HCT116 (cell line): Measurements from ENCODE around the gene TNIK. TPM values are rescaled to one million over a fixed set of nuclear protein-coding genes. Genes with fewer than 3 reads are reported as not detected.

Experiments
- ATAC-seq: fragments of 200-7000 bp; cut with Tn5 transposase; 2 replicates; pipeline ENCODE4 v1.9.1; 2020; ENCODE audit warnings: mild to moderate bottlenecking, moderate library complexity
- BruUV-seq: library from RNA; stranded (reverse); fragments of 400-500 nt; replicated peaks from 2 replicates; lab custom pipeline; 2021; lab: Mats Ljungman, UMichigan
- CTCF ChIA-PET: fragments of 300-600 bp; sonication (Branson Sonifier 250); formaldehyde crosslinking; loops from one replicate; lab custom pipeline; 2021; ENCODE audit warnings: antibody characterized with exemption; lab: Charles Lee
- POLR2A ChIA-PET: fragments of 300-600, 350-600 bp; sonication (Branson Sonifier 250); formaldehyde crosslinking; loops from one replicate; lab custom pipeline; 2021; ENCODE audit warnings: antibody characterized with exemption; lab: Charles Lee
- RAD21 ChIA-PET, 2 experiments: fragments of 300-600 bp; sonication (Branson Sonifier 250); formaldehyde crosslinking; loops; one replicate each; lab custom pipeline; 2023; ENCODE audit warnings: low total read pairs in 2 of 2; ENCODE audit not compliant: uncharacterized antibody in 2 of 2, unreplicated experiment in 2 of 2, low non-redundant PET in 1 of 2; lab: Charles Lee
- DNase-seq: peaks from one replicate; pipeline ENCODE4 v3.0.0-alpha.2; 2010; ENCODE audit warnings: low read depth, low spot score
- H2AFZ ChIP-seq: fragments of 200-600 bp; shearing (Covaris generic), sonication (generic); 2 replicates; pipeline ENCODE4 v1.6.1; 2017; ENCODE audit warnings: low read depth, mixed run types, mixed read lengths, antibody characterized with exemption, low read length; ENCODE audit not compliant: poor library complexity, severe bottlenecking
- H3K27ac ChIP-seq: 2 replicates; pipeline ENCODE4 v1.5.1; 2012; ENCODE audit warnings: low read depth, low read length
- H3K27me3 ChIP-seq: fragments of 200-600 bp; sonication (generic); 2 replicates; pipeline ENCODE4 v1.6.1; 2016; ENCODE audit warnings: mixed run types, low read length, mixed read lengths; ENCODE audit not compliant: insufficient read depth
- H3K36me3 ChIP-seq, 2 experiments: fragments of 200-500 bp in 1 of 2; fragments of 200-600 bp in 1 of 2; sonication (Bioruptor generic) in 1 of 2; sonication (generic) in 1 of 2; 2 replicates each; pipeline versions ENCODE4 v1.5.1 to v1.6.1; 2014 to 2016; ENCODE audit warnings: low read length in 2 of 2, inconsistent platforms in 1 of 2, mixed read lengths in 1 of 2, mixed run types in 1 of 2; ENCODE audit not compliant: insufficient read depth in 2 of 2, control insufficient read depth in 1 of 2
- H3K4me1 ChIP-seq, 2 experiments: fragments of 200-600 bp in 1 of 2; sonication (generic) in 1 of 2; 2 replicates each; pipeline versions ENCODE4 v1.5.1 to v1.6.1; 2012 to 2017; ENCODE audit warnings: low read length in 2 of 2, inconsistent platforms in 1 of 2, mild to moderate bottlenecking in 1 of 2, mixed read lengths in 1 of 2, mixed run types in 1 of 2, moderate library complexity in 1 of 2; ENCODE audit not compliant: insufficient read depth in 2 of 2, control insufficient read depth in 1 of 2
- H3K4me2 ChIP-seq: fragments of 200-600 bp; sonication (generic); 2 replicates; pipeline ENCODE4 v1.6.1; 2017; ENCODE audit warnings: mixed run types, low read length, mixed read lengths
- H3K4me3 ChIP-seq, 2 experiments: fragments of 200-600 bp in 1 of 2; sonication (generic) in 1 of 2; replicated peaks in 1 of 2; 2 replicates each; pipeline ENCODE4 v1.5.1; 2011 to 2016; ENCODE audit warnings: low read length in 2 of 2, control low read depth in 1 of 2, low read depth in 1 of 2, mild to moderate bottlenecking in 1 of 2, mixed read lengths in 1 of 2, mixed run types in 1 of 2
- H3K79me2 ChIP-seq: fragments of 200-600 bp; sonication (generic); 2 replicates; pipeline ENCODE4 v1.6.1; 2017; ENCODE audit warnings: mild to moderate bottlenecking, mixed run types, low read length, moderate library complexity, mixed read lengths; ENCODE audit not compliant: insufficient read depth
- H3K9ac ChIP-seq: fragments of 200-600 bp; sonication (generic); 2 replicates; pipeline ENCODE4 v1.6.1; 2016; ENCODE audit warnings: low read length, mixed read lengths
- H3K9me2 ChIP-seq: fragments of 200-600 bp; sonication (generic), shearing (Covaris generic); 2 replicates; pipeline ENCODE4 v1.6.1; 2017; ENCODE audit warnings: mixed run types, mild to moderate bottlenecking, moderate library complexity; ENCODE audit not compliant: insufficient read depth
- H3K9me3 ChIP-seq, 2 experiments: fragments of 200-500 bp in 1 of 2; fragments of 200-600 bp in 1 of 2; sonication (Bioruptor generic) in 1 of 2; sonication (generic) in 1 of 2; 2 replicates each; pipeline ENCODE4 v1.6.1; 2014 to 2017; ENCODE audit warnings: low read length in 2 of 2, mixed read lengths in 2 of 2, inconsistent platforms in 1 of 2, low read depth in 1 of 2, mild to moderate bottlenecking in 1 of 2, mixed run types in 1 of 2, moderate library complexity in 1 of 2; ENCODE audit not compliant: control insufficient read depth in 1 of 2, insufficient read depth in 1 of 2
- H4K20me1 ChIP-seq: fragments of 200-600 bp; sonication (generic), shearing (Covaris generic); 2 replicates; pipeline ENCODE4 v1.6.1; 2017; ENCODE audit warnings: mixed run types, mild to moderate bottlenecking, moderate library complexity; ENCODE audit not compliant: insufficient read depth
- CEBPB ChIP-seq: IDR thresholded peaks from 2 replicates; pipeline ENCODE4 v1.6.1; 2012; ENCODE audit warnings: low read depth
- EGR1 ChIP-seq: IDR thresholded peaks from 2 replicates; pipeline ENCODE4 v1.6.1; 2012; ENCODE audit warnings: low read depth
- EZH2 ChIP-seq: fragments of 200-600 bp; sonication (generic); IDR thresholded peaks from 2 replicates; pipeline ENCODE4 v1.6.1; 2017; ENCODE audit warnings: antibody characterized with exemption, mixed run types
- EZH2phosphoT487 ChIP-seq: fragments of 200-600 bp; IDR thresholded peaks from 2 replicates; pipeline ENCODE4 v1.6.1; 2018; ENCODE audit warnings: antibody characterized with exemption, borderline replicate concordance
- JUND ChIP-seq: IDR thresholded peaks from 2 replicates; pipeline ENCODE4 v1.6.1; 2012
- POLR2A ChIP-seq: IDR thresholded peaks from 2 replicates; pipeline ENCODE4 v1.7.0; 2011; ENCODE audit warnings: borderline replicate concordance; ENCODE audit not compliant: insufficient read depth, insufficient read length; ENCODE audit errors: extremely low read depth
- POLR2AphosphoS5 ChIP-seq: IDR thresholded peaks from 2 replicates; pipeline ENCODE4 v1.6.1; 2011; ENCODE audit warnings: mild to moderate bottlenecking, low read depth, low read length, moderate library complexity
- RAD21 ChIP-seq: IDR thresholded peaks from 2 replicates; pipeline ENCODE4 v1.6.1; 2012; ENCODE audit warnings: low read depth, mild to moderate bottlenecking
- REST ChIP-seq: IDR thresholded peaks from 2 replicates; pipeline ENCODE4 v1.6.1; 2012; ENCODE audit warnings: low read depth
- SP1 ChIP-seq: IDR thresholded peaks from 2 replicates; pipeline ENCODE4 v1.6.1; 2012; ENCODE audit warnings: low read depth
- TCF7L2 ChIP-seq: IDR thresholded peaks from 2 replicates; pipeline ENCODE4 v1.7.0; 2011; ENCODE audit warnings: borderline replicate concordance, inconsistent platforms; ENCODE audit not compliant: insufficient read depth, insufficient read length; ENCODE audit errors: extremely low read depth
- ZFX ChIP-seq: fragments of 450-650 bp; IDR thresholded peaks from 2 replicates; pipeline ENCODE4 v1.6.1; 2017
- intact Hi-C: fragments of 100-400 bp; cut with micrococcal nuclease; formaldehyde crosslinking; loops from 2 replicates; pipeline ENCODE4 v1.10.0; 2022
- total RNA-seq: library from RNA; stranded (reverse); gene quantifications from one replicate; pipeline ENCODE4 v1.2.1, GENCODE V29; 2021; ENCODE audit not compliant: unreplicated experiment
- TF ChIP-seq, protein P1 (sequence below): IDR thresholded peaks from 2 replicates; pipeline ENCODE4 v1.6.1; 2012
- TF ChIP-seq, protein P2 (sequence below): IDR thresholded peaks from 2 replicates; pipeline ENCODE4 v1.6.1; 2012
- TF ChIP-seq, protein P3 (sequence below): IDR thresholded peaks from 2 replicates; pipeline ENCODE4 v1.6.1; 2011; ENCODE audit warnings: mild to moderate bottlenecking, low read length, moderate library complexity; ENCODE audit not compliant: insufficient replicate concordance; ENCODE audit errors: extremely low read depth
- TF ChIP-seq, protein P4 (sequence below), 3 experiments: fragments of 200-600 bp in 1 of 3; sonication (generic) in 1 of 3; IDR thresholded peaks in 2 of 3; conservative IDR thresholded peaks in 1 of 3; 2 replicates each; pipeline ENCODE4 v1.5.1; 2012 to 2017; ENCODE audit warnings: low read depth in 2 of 3, low read length in 2 of 3, antibody characterized with exemption in 1 of 3, borderline replicate concordance in 1 of 3, control low read depth in 1 of 3, mild to moderate bottlenecking in 1 of 3, mixed read lengths in 1 of 3, mixed run types in 1 of 3, moderate library complexity in 1 of 3; ENCODE audit not compliant: insufficient read depth in 1 of 3

TNIK gene
- total RNA-seq, 1 experiment from 2014 or later, result 24.1 TPM

- TF ChIP-seq REST (no peak), JUND (no peak), EGR1 (no peak), RAD21 (no peak), TCF7L2 (no peak), EZH2phosphoT487 (no peak), ZFX (no peak), CEBPB (no peak)
- TF ChIP-seq, protein P1, sequence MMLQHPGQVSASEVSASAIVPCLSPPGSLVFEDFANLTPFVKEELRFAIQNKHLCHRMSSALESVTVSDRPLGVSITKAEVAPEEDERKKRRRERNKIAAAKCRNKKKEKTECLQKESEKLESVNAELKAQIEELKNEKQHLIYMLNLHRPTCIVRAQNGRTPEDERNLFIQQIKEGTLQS, result no peak
- TF ChIP-seq, protein P2, sequence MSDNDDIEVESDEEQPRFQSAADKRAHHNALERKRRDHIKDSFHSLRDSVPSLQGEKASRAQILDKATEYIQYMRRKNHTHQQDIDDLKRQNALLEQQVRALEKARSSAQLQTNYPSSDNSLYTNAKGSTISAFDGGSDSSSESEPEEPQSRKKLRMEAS, result no peak
- TF ChIP-seq, all 23 proteins: peak for 0
These were observed 259.5 kb downstream of the TNIK start (continued) for GRCh38 chr3:171200750-171201088.

GRCh38 chr3:171200052-171200749 is 260.0 kb downstream of the TNIK start:
- no peak for ATAC-seq
- TF ChIP-seq SP1, result no peak
- TF ChIP-seq RAD21, result no peak
- TF ChIP-seq, protein P1, result no peak
- TF ChIP-seq ZFX, result no peak
- no peak for TF ChIP-seq POLR2AphosphoS5
- TF ChIP-seq TCF7L2, result no peak
- TF ChIP-seq EZH2, result no peak
- no peak for TF ChIP-seq CEBPB
- TF ChIP-seq, protein P3, sequence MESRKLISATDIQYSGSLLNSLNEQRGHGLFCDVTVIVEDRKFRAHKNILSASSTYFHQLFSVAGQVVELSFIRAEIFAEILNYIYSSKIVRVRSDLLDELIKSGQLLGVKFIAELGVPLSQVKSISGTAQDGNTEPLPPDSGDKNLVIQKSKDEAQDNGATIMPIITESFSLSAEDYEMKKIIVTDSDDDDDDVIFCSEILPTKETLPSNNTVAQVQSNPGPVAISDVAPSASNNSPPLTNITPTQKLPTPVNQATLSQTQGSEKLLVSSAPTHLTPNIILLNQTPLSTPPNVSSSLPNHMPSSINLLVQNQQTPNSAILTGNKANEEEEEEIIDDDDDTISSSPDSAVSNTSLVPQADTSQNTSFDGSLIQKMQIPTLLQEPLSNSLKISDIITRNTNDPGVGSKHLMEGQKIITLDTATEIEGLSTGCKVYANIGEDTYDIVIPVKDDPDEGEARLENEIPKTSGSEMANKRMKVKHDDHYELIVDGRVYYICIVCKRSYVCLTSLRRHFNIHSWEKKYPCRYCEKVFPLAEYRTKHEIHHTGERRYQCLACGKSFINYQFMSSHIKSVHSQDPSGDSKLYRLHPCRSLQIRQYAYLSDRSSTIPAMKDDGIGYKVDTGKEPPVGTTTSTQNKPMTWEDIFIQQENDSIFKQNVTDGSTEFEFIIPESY, result no peak
- TF ChIP-seq, protein P4, sequence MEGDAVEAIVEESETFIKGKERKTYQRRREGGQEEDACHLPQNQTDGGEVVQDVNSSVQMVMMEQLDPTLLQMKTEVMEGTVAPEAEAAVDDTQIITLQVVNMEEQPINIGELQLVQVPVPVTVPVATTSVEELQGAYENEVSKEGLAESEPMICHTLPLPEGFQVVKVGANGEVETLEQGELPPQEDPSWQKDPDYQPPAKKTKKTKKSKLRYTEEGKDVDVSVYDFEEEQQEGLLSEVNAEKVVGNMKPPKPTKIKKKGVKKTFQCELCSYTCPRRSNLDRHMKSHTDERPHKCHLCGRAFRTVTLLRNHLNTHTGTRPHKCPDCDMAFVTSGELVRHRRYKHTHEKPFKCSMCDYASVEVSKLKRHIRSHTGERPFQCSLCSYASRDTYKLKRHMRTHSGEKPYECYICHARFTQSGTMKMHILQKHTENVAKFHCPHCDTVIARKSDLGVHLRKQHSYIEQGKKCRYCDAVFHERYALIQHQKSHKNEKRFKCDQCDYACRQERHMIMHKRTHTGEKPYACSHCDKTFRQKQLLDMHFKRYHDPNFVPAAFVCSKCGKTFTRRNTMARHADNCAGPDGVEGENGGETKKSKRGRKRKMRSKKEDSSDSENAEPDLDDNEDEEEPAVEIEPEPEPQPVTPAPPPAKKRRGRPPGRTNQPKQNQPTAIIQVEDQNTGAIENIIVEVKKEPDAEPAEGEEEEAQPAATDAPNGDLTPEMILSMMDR (IDR thresholded peaks at IDR 0.05 in 2 of 3, conservative IDR thresholded peaks at IDR 0.05 in 1 of 3; ENCODE audit: borderline replicate concordance in 1 of 3, insufficient read depth in 1 of 3, low read depth in 2 of 3, low read length in 2 of 3), result no peak
- TF ChIP-seq, protein P2, result no peak
- no peak for TF ChIP-seq POLR2A

More at GRCh38 chr3:171200052-171200749, 260.0 kb downstream of the TNIK start:
- no TSS peak for BruUV-seq
- POLR2A ChIA-PET, result no interaction called here
- Histone ChIP-seq H3K4me2 (no peak overlapping the region), H3K9me3 (no peaks in the 10 kb centered on the region), H2AFZ (no peak overlapping the region), H3K9ac (no peak overlapping the region), H4K20me1 (no peaks in the 10 kb centered on the region), H3K36me3 (no peaks in the 10 kb centered on the region), H3K4me1 (peaks cover 2 to 6% of the 10 kb centered on the region in 2 experiments; a peak in 2 of 4 replicates), H3K79me2 (no peaks in the 10 kb centered on the region), H3K27me3 (no peaks in the 10 kb centered on the region), H3K27ac (no peak overlapping the region), H3K9me2 (no peaks in the 10 kb centered on the region), H3K4me3 (no peak overlapping the region)
- intact Hi-C loops, result no loop called here
- RAD21 ChIA-PET, result no interaction called here
- CTCF ChIA-PET, result no interaction called here
- no peak for DNase-seq
